Liver (tissue), 9 donors: ENCODE data around the gene RIMS3. TPM values are rescaled to one million over a fixed set of nuclear protein-coding genes. Genes with fewer than 3 reads are reported as not detected.

Experiments
- DNase-seq: peaks from one replicate; pipeline ENCODE4 v3.0.0-alpha.2; 2017; ENCODE audit warnings: low spot score
- H3K27ac ChIP-seq, 2 donors: one replicate each; pipeline ENCODE4 v1.7.0; 2013; ENCODE audit warnings: inconsistent platforms in 2 of 2, low read length in 2 of 2, control low read depth in 1 of 2, low read depth in 1 of 2, mild to moderate bottlenecking in 1 of 2
- H3K27me3 ChIP-seq, 4 donors: one replicate each; pipeline versions ENCODE4 v1.6.1 to v1.7.0; 2013; ENCODE audit warnings: low read length in 3 of 4, inconsistent platforms in 1 of 4, mild to moderate bottlenecking in 1 of 4, moderate library complexity in 1 of 4; ENCODE audit not compliant: control insufficient read depth in 4 of 4, insufficient read depth in 4 of 4
- H3K36me3 ChIP-seq, 4 donors: one replicate each; pipeline versions ENCODE4 v1.6.1 to v1.7.0; 2013; ENCODE audit warnings: low read length in 3 of 4, mild to moderate bottlenecking in 3 of 4, low read depth in 1 of 4, moderate library complexity in 1 of 4; ENCODE audit not compliant: control insufficient read depth in 4 of 4, insufficient read depth in 3 of 4
- H3K4me1 ChIP-seq, 4 donors: one replicate each; pipeline versions ENCODE4 v1.6.1 to v1.7.0; 2013; ENCODE audit warnings: low read length in 3 of 4, mild to moderate bottlenecking in 3 of 4, moderate library complexity in 1 of 4; ENCODE audit not compliant: control insufficient read depth in 4 of 4, insufficient read depth in 4 of 4
- H3K4me3 ChIP-seq, 3 donors: one replicate each; pipeline versions ENCODE4 v1.6.1 to v1.7.0; 2013; ENCODE audit warnings: low read length in 3 of 3, control low read depth in 1 of 3, low read depth in 1 of 3, mild to moderate bottlenecking in 1 of 3
- H3K9ac ChIP-seq, 2 donors: one replicate each; pipeline ENCODE4 v1.7.0; 2013; ENCODE audit warnings: low read length in 2 of 2, mild to moderate bottlenecking in 2 of 2, moderate library complexity in 2 of 2, control low read depth in 1 of 2, low read depth in 1 of 2
- H3K9me3 ChIP-seq, 4 donors: one replicate each; pipeline versions ENCODE4 v1.6.1 to v1.7.0; 2013; ENCODE audit warnings: low read length in 3 of 4; ENCODE audit not compliant: control insufficient read depth in 4 of 4
- EGR1 ChIP-seq, 2 donors: IDR thresholded peaks; 2 replicates each; pipeline ENCODE4 v1.6.1; 2016 to 2018; ENCODE audit warnings: antibody characterized with exemption in 2 of 2, low read depth in 2 of 2
- FOXA1 ChIP-seq: IDR thresholded peaks from 2 replicates; pipeline ENCODE4 v1.6.1; 2016; ENCODE audit warnings: antibody characterized with exemption
- FOXA2 ChIP-seq: IDR thresholded peaks from 2 replicates; pipeline ENCODE4 v1.6.1; 2016; ENCODE audit warnings: antibody characterized with exemption
- GABPA ChIP-seq, 2 donors: IDR thresholded peaks in 1 of 2; conservative IDR thresholded peaks in 1 of 2; 2 replicates each; pipeline ENCODE4 v1.6.1; 2016; ENCODE audit warnings: antibody characterized with exemption in 2 of 2, mild to moderate bottlenecking in 1 of 2, moderate library complexity in 1 of 2
- HNF4A ChIP-seq, 2 donors: conservative IDR thresholded peaks; 2 replicates each; pipeline ENCODE4 v1.6.1; 2016; ENCODE audit warnings: antibody characterized with exemption in 2 of 2, mild to moderate bottlenecking in 2 of 2
- HNF4G ChIP-seq: IDR thresholded peaks from 2 replicates; pipeline ENCODE4 v1.6.1; 2016; ENCODE audit warnings: antibody characterized with exemption
- JUND ChIP-seq, 2 donors: IDR thresholded peaks; 2 replicates each; pipeline ENCODE4 v1.6.1; 2016; ENCODE audit warnings: antibody characterized with exemption in 2 of 2
- MAX ChIP-seq: IDR thresholded peaks from 2 replicates; pipeline ENCODE4 v1.6.1; 2016; ENCODE audit warnings: antibody characterized with exemption
- NR2F2 ChIP-seq: IDR thresholded peaks from 2 replicates; pipeline ENCODE4 v1.6.1; 2016; ENCODE audit warnings: antibody characterized with exemption
- RAD21 ChIP-seq, 2 donors: IDR thresholded peaks; 2 replicates each; pipeline ENCODE4 v1.6.1; 2016; ENCODE audit warnings: antibody characterized with exemption in 2 of 2, mild to moderate bottlenecking in 2 of 2
- REST ChIP-seq: IDR thresholded peaks from 2 replicates; pipeline ENCODE4 v1.6.1; 2016; ENCODE audit warnings: antibody characterized with exemption, mild to moderate bottlenecking
- RXRA ChIP-seq, 2 donors: IDR thresholded peaks; 2 replicates each; pipeline ENCODE4 v1.6.1; 2017 to 2018; ENCODE audit warnings: antibody characterized with exemption in 2 of 2, mild to moderate bottlenecking in 1 of 2
- SP1 ChIP-seq: IDR thresholded peaks from 2 replicates; pipeline ENCODE4 v1.6.1; 2018; ENCODE audit warnings: antibody characterized with exemption, mild to moderate bottlenecking
- TAF1 ChIP-seq: conservative IDR thresholded peaks from 2 replicates; pipeline ENCODE4 v1.6.1; 2016; ENCODE audit warnings: antibody characterized with exemption, mild to moderate bottlenecking
- YY1 ChIP-seq: IDR thresholded peaks from 2 replicates; pipeline ENCODE4 v1.6.1; 2016; ENCODE audit warnings: antibody characterized with exemption, mild to moderate bottlenecking
- WGBS: extraction: QIAGEN DNeasy Blood & Tissue Kit; methylation state at CpG from one replicate; pipeline ENCODE4 v1.1.7; 2013; 5-methylcytosine and 5-hydroxymethylcytosine counted together
- polyA plus RNA-seq, 2 donors: library from polyadenylated mRNA; stranded (reverse) in 1 of 2; unstranded in 1 of 2; fragments of 200-250 nt in 1 of 2; fragments of >200 nt in 1 of 2; fragmentation: Nextera tagmentation in 1 of 2; extraction: Ambion mirVana in 1 of 2; gene quantifications; one replicate each; pipeline versions ENCODE4 v1.2.1 to v1.2.3, GENCODE V29; 2013 to 2015
- total RNA-seq, 2 donors: library from RNA; depleted of rRNA; stranded (reverse); fragments of >200 nt; gene quantifications; one replicate each; pipeline ENCODE4 v1.2.3, GENCODE V29; 2014
- TF ChIP-seq, protein P1 (sequence below): fragments of 150-350 bp; IDR thresholded peaks from 2 replicates; pipeline ENCODE4 v1.5.1; 2017; ENCODE audit warnings: improper control_type of control experiment, low read depth, low read length; ENCODE audit not compliant: missing input control
- TF ChIP-seq, protein P2 (sequence below): IDR thresholded peaks from 2 replicates; pipeline ENCODE4 v1.6.1; 2016; ENCODE audit warnings: antibody characterized with exemption
- TF ChIP-seq, protein P3 (sequence below): IDR thresholded peaks from 2 replicates; pipeline ENCODE4 v1.6.1; 2016; ENCODE audit warnings: antibody characterized with exemption
- donor health status: healthy.
- donor health status: healthy.
- donor health status: healthy.
- donor health status: healthy.
- donor health status: healthy.

The RIMS3 gene
- total and polyA plus RNA-seq, 4 donors: 0.22 to 2.2 (median 0.77) TPM

DNA sequence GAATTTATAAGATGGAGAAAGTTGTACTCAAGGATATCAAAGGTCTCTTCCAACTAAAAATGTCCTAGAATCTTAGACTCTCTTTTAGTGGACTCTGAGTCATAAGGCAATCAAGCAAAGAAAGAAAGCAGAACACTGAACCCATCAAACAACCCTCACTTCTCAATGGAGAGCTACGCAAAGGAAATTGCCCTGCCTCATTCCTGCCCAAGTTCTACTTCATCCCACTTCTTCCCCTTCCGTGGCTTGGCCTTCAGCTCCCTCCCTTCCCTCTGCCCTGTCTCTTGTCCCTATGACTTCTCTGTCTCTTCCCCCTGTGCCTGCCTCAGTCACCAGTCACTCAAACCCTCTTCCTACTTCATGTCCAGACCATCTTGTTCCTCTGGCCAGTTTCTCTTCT, 58.5 kb downstream of the RIMS3 start:
- DNase-seq: no peak
- Histone ChIP-seq H3K4me1 (no peaks in the 10 kb centered on the region), H3K4me3 (no peak overlapping the region), H3K27me3 (no peaks in the 10 kb centered on the region), H3K27ac (no peak overlapping the region), H3K9me3 (no peaks in the 10 kb centered on the region), H3K9ac (no peak overlapping the region), H3K36me3 (no peaks in the 10 kb centered on the region)
- TF ChIP-seq GABPA (IDR thresholded peaks at IDR 0.05 in 1 of 2, conservative IDR thresholded peaks at IDR 0.05 in 1 of 2) (no peak), JUND (IDR thresholded peaks at IDR 0.05) (no peak), FOXA1 (no peak), RXRA (IDR thresholded peaks at IDR 0.05) (no peak), SP1 (no peak), RAD21 (IDR thresholded peaks at IDR 0.05) (no peak), NR2F2 (no peak), YY1 (no peak), HNF4A (conservative IDR thresholded peaks at IDR 0.05) (no peak), HNF4G (no peak), TAF1 (no peak), EGR1 (IDR thresholded peaks at IDR 0.05; ENCODE audit: low read depth in 2 of 2) (no peak), MAX (no peak), REST (no peak), FOXA2 (no peak)
- TF ChIP-seq, protein P1, sequence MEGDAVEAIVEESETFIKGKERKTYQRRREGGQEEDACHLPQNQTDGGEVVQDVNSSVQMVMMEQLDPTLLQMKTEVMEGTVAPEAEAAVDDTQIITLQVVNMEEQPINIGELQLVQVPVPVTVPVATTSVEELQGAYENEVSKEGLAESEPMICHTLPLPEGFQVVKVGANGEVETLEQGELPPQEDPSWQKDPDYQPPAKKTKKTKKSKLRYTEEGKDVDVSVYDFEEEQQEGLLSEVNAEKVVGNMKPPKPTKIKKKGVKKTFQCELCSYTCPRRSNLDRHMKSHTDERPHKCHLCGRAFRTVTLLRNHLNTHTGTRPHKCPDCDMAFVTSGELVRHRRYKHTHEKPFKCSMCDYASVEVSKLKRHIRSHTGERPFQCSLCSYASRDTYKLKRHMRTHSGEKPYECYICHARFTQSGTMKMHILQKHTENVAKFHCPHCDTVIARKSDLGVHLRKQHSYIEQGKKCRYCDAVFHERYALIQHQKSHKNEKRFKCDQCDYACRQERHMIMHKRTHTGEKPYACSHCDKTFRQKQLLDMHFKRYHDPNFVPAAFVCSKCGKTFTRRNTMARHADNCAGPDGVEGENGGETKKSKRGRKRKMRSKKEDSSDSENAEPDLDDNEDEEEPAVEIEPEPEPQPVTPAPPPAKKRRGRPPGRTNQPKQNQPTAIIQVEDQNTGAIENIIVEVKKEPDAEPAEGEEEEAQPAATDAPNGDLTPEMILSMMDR: no peak
- TF ChIP-seq, protein P2, sequence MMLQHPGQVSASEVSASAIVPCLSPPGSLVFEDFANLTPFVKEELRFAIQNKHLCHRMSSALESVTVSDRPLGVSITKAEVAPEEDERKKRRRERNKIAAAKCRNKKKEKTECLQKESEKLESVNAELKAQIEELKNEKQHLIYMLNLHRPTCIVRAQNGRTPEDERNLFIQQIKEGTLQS: no peak
- TF ChIP-seq, protein P3, sequence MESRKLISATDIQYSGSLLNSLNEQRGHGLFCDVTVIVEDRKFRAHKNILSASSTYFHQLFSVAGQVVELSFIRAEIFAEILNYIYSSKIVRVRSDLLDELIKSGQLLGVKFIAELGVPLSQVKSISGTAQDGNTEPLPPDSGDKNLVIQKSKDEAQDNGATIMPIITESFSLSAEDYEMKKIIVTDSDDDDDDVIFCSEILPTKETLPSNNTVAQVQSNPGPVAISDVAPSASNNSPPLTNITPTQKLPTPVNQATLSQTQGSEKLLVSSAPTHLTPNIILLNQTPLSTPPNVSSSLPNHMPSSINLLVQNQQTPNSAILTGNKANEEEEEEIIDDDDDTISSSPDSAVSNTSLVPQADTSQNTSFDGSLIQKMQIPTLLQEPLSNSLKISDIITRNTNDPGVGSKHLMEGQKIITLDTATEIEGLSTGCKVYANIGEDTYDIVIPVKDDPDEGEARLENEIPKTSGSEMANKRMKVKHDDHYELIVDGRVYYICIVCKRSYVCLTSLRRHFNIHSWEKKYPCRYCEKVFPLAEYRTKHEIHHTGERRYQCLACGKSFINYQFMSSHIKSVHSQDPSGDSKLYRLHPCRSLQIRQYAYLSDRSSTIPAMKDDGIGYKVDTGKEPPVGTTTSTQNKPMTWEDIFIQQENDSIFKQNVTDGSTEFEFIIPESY: no peak
- WGBS: 82% methylated on average over 2 of the region's 2 CpGs
